GM10248 (cell line): ENCODE measurements around the gene OAS3.

Experiments used
- CTCF ChIA-PET: fragments of 300-600 bp; sonication (Branson Sonifier 250); formaldehyde crosslinking; extraction: SDS; loops from one replicate; lab custom pipeline; 2021; ENCODE audit warnings: antibody characterized with exemption; lab: Yijun Ruan, JAX
- POLR2A ChIA-PET: fragments of 350-650 bp; sonication (Branson Sonifier 250); formaldehyde crosslinking; extraction: SDS; loops from one replicate; lab custom pipeline; 2020; ENCODE audit warnings: antibody characterized with exemption; lab: Yijun Ruan, JAX
- DNase-seq: peaks from one replicate; pipeline ENCODE4 v3.0.0; 2012; ENCODE audit errors: extremely low spot score
- TF ChIP-seq, protein P1 (sequence below): IDR thresholded peaks from 2 replicates; pipeline ENCODE4 v1.5.1; 2012; ENCODE audit warnings: mild to moderate bottlenecking, low read depth; ENCODE audit errors: extremely low read depth, missing control alignments, control extremely low read depth

The OAS3 gene, protein sequence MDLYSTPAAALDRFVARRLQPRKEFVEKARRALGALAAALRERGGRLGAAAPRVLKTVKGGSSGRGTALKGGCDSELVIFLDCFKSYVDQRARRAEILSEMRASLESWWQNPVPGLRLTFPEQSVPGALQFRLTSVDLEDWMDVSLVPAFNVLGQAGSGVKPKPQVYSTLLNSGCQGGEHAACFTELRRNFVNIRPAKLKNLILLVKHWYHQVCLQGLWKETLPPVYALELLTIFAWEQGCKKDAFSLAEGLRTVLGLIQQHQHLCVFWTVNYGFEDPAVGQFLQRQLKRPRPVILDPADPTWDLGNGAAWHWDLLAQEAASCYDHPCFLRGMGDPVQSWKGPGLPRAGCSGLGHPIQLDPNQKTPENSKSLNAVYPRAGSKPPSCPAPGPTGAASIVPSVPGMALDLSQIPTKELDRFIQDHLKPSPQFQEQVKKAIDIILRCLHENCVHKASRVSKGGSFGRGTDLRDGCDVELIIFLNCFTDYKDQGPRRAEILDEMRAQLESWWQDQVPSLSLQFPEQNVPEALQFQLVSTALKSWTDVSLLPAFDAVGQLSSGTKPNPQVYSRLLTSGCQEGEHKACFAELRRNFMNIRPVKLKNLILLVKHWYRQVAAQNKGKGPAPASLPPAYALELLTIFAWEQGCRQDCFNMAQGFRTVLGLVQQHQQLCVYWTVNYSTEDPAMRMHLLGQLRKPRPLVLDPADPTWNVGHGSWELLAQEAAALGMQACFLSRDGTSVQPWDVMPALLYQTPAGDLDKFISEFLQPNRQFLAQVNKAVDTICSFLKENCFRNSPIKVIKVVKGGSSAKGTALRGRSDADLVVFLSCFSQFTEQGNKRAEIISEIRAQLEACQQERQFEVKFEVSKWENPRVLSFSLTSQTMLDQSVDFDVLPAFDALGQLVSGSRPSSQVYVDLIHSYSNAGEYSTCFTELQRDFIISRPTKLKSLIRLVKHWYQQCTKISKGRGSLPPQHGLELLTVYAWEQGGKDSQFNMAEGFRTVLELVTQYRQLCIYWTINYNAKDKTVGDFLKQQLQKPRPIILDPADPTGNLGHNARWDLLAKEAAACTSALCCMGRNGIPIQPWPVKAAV

DNA sequence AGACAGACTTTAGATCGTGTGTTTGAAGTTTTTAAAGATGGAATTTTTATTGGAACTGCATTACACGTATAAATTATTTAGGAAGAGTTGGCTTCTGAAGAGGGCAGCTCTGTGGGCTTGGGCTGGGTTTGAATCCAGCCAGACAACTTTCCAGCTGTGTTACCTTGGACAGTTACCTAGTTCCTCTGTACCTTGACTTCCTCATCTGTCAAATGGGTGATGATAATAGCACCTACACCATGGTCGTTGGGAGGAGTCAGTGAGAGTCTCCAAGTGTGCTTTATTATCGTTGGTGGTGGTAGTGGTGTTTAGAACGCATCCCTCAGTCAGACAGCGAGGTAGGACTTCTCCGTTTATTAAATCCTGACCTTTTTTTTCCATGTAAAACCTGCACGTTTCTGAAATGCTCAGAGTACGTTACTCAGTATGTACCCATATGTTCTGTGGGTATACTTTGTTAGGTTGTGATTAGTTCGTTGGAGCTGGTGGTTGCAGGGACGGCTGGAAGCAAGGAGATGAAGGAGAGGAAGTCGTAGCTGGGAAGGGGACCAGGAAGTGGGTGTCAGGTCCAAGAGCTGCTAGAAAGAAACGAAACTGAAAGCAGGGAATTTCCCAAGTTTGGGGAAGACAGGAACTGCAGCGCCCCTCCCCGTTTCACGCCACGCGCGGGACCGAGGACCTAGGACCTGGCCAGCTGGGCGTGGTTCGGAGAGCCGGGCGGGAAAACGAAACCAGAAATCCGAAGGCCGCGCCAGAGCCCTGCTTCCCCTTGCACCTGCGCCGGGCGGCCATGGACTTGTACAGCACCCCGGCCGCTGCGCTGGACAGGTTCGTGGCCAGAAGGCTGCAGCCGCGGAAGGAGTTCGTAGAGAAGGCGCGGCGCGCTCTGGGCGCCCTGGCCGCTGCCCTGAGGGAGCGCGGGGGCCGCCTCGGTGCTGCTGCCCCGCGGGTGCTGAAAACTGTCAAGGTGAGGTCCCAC is at the start of gene OAS3:
Gene OAS3, plus strand, starts transcription at position 734 of the 979 bp plus-strand sequence. Its CDS starts 57 bp downstream, at position 791.
- POLR2A ChIA-PET = no interaction called here
- DNase-seq = peak; percentile 69

DNA sequence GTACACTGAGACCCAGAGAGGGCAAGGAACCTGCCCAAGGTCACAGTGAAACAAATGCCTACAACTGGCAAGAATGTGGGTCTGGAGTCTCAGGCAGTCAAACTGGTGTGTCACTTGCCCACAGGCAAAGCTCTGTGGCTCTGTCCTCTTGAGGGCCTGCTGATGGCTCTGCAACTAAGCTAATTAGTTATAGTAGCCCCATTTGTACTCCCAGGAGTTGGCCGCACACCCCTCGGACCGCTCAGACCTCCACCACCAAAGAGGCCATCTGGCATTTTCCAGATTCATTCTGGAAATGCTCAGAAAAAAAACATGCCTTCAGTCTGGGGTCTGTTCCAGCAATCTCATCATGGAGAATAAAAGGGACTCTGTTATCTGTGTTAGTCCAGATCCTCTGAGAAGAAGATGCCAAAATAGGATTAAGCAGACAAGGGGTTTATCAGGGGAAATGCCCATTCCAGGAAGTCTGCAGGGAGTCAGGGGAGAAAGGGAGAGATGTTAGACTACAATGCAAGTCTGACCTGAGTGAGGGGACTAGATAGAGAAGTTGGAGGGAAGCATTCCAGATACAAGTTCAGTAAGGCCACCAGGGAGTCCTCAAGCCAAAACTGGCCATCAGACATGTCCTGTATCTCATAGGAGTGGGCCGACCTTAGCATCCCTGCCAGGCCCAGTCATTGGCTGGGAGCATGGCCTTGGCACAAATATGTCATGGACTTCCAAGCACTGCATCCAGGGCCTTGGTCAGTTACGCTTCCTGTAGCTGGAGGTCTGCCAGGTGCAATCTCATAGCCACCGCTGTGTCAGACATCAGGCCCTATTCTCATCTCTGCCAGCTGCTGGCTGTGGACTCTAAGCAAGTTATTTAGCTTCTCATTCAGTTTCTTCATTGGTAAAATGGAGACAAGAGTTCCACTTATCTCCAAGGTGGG is 46.9 kb upstream of the OAS3 start:
- DNase-seq = no peak
- TF ChIP-seq, protein P1, sequence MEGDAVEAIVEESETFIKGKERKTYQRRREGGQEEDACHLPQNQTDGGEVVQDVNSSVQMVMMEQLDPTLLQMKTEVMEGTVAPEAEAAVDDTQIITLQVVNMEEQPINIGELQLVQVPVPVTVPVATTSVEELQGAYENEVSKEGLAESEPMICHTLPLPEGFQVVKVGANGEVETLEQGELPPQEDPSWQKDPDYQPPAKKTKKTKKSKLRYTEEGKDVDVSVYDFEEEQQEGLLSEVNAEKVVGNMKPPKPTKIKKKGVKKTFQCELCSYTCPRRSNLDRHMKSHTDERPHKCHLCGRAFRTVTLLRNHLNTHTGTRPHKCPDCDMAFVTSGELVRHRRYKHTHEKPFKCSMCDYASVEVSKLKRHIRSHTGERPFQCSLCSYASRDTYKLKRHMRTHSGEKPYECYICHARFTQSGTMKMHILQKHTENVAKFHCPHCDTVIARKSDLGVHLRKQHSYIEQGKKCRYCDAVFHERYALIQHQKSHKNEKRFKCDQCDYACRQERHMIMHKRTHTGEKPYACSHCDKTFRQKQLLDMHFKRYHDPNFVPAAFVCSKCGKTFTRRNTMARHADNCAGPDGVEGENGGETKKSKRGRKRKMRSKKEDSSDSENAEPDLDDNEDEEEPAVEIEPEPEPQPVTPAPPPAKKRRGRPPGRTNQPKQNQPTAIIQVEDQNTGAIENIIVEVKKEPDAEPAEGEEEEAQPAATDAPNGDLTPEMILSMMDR = no peak
- ChIA-PET POLR2A (no interaction called here), CTCF (interaction anchor here (2.1 kb wide), 1 partner anchor 9 kb away, joined by 9 read pairs; no protein-coding TSS in a partner anchor)

More for the DNA sequence above, at the start of gene OAS3:
- TF ChIP-seq, protein P1 = no peak
- CTCF ChIA-PET = interaction anchor here (1.1 to 1.6 kb wide), 5 partner anchors 13 to 55 kb away, joined by 3 to 11 read pairs (median 4); no protein-coding TSS in a partner anchor

DNA sequence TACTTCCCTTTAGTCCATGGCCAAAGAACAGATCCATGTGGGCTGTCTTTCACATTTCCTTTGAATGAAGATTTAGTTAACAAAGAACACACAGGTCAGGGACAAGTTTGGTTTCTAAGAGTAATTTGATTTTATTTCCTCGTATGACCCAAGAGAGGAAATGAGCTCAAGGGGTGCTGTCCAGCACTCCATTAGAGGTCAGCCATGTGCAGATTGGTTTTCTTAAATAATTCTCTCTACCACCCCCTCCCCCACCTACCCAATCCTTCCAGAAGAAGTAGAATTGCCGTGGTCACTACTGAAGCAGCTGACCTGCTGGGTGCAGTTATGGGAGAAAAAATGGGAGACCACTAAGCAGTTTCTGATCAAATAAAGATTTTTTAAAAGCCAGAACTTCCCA is 45.4 kb upstream of the OAS3 start:
- DNase-seq = no peak
- ChIA-PET CTCF (interaction anchor here (2.1 kb wide), 1 partner anchor 8 kb away, joined by 9 read pairs; no protein-coding TSS in a partner anchor), POLR2A (interaction anchor here (0.6 kb wide), 1 partner anchor 259 kb away, joined by 4 read pairs; no protein-coding TSS in a partner anchor)
- TF ChIP-seq, protein P1 = no peak

DNA sequence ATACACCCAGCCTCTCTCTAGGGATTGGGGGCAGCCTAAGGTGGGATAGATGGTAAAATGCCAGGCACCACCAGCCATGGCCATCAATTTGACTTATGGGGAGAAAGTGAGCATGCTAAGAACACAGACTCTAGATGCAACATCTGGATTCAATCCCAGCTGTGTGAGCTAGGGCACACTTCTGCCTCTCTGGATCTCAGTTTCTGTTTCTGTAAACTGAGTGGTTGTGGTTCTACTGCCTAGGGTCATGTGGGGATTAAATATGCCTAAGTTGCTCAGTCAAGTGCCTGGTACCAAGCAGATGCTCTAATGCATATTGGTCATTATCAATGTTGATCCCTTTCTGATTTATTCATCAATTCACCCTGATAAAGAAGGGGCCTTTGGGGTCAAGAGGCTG is 44.1 kb upstream of the OAS3 start:
- CTCF ChIA-PET = no interaction called here
- DNase-seq = no peak
- TF ChIP-seq, protein P1 = no peak
- POLR2A ChIA-PET = no interaction called here

DNA sequence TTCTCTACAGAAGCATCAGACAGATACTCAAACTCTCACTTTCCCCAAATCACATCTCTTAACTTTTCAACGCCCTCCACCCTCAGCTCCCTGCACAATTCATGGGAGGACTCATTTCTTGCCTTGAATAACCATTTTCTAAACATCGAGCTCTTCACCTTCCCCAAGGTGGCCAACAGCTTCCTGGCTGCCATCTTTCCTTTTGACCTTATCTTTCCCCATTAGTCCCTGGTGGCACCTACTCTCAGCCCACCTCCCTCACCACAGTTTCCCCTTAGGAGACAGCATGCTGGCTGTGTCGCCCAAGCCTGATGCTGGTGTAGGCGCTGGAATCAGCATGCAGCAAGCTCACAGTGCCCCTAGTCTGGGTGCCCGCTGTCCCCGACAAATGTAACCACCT is 39.9 kb upstream of the OAS3 start:
- DNase-seq = no peak
- ChIA-PET CTCF (interaction anchor here (0.7 to 2.3 kb wide), 4 partner anchors 9 to 277 kb away, joined by 3 to 5 read pairs (median 4); no protein-coding TSS in a partner anchor), POLR2A (no interaction called here)
- TF ChIP-seq, protein P1 = no peak
